K562 (cell line): Measurements from ENCODE around the gene CTSW. TPM values are rescaled to one million over a fixed set of nuclear protein-coding genes. Genes with fewer than 3 reads are reported as not detected.

Experiments used
- CBFA2T2 ChIP-seq: fragments of 450-650 bp; conservative IDR thresholded peaks from 2 replicates; pipeline ENCODE4 v1.6.1; 2017; ENCODE audit warnings: mild to moderate bottlenecking
- CSDE1 ChIP-seq, 2 experiments: fragments of 450-650 bp; IDR thresholded peaks; 2 replicates each; pipeline ENCODE4 v1.6.1; 2016; ENCODE audit warnings: mild to moderate bottlenecking in 1 of 2
- MEF2A ChIP-seq: IDR thresholded peaks from 2 replicates; pipeline ENCODE4 v1.6.1; 2011; ENCODE audit warnings: low read depth, mild to moderate bottlenecking, low read length, moderate library complexity; ENCODE audit not compliant: control insufficient read depth
- RBBP5 ChIP-seq: fragments of 200-600 bp; sonication (generic); IDR thresholded peaks from 2 replicates; pipeline ENCODE4 v1.6.1; 2012; ENCODE audit warnings: borderline replicate concordance, mild to moderate bottlenecking, low read length, control low read depth, inconsistent platforms; ENCODE audit not compliant: insufficient read depth, poor library complexity, severe bottlenecking
- ZNF12 ChIP-seq: sonication (generic); formaldehyde crosslinking; IDR thresholded peaks from 2 replicates; pipeline ENCODE4 v1.4.0; 2020; ENCODE audit warnings: mild to moderate bottlenecking, missing genetic modification reagents
- ZNF436 ChIP-seq: fragments of 250-450, 450-650 bp; sonication (Bioruptor Pico); formaldehyde crosslinking; IDR thresholded peaks from 2 replicates; pipeline ENCODE4 v1.7.0; 2020; ENCODE audit warnings: mild to moderate bottlenecking
- ZNF445 ChIP-seq: fragments of 250-450 bp; sonication (Bioruptor Pico); IDR thresholded peaks from 2 replicates; pipeline ENCODE4 v1.4.0; 2020; ENCODE audit warnings: low read depth, mild to moderate bottlenecking, moderate library complexity
- ZNF644 ChIP-seq: fragments of 200-800 bp; sonication (Bioruptor generic); IDR thresholded peaks from 2 replicates; pipeline ENCODE4 v1.6.1; 2016; ENCODE audit warnings: low read depth, missing genetic modification characterization, missing compliant biosample characterization
- ZNF830 ChIP-seq: fragments of 250-450 bp; sonication (Bioruptor Pico); IDR thresholded peaks from 2 replicates; pipeline ENCODE4 v1.5.0; 2021; ENCODE audit warnings: mild to moderate bottlenecking
- polyA plus RNA-seq, 8 experiments: library from polyadenylated mRNA; depleted of rRNA in 4 of 8; stranded (reverse) in 5 of 8; unstranded in 3 of 8; fragments of >200 nt; fragmentation: Nextera tagmentation in 2 of 8; fragmentation: Illumina TruSeq in 1 of 8; extraction: Ambion mirVana in 2 of 8; extraction: Trizol in 1 of 8; gene quantifications; 2 replicates each; pipeline versions ENCODE4 v1.2.1 to v1.2.3, GENCODE V29; 2011 to 2014; ENCODE audit warnings: inconsistent platforms in 1 of 8, missing spikeins in 1 of 8
- total RNA-seq, 7 experiments: library from RNA; depleted of rRNA in 6 of 7; stranded (reverse); fragments of >200 nt in 6 of 7; fragmentation: Illumina TruSeq in 2 of 7; extraction: Trizol in 2 of 7; gene quantifications; 2 replicates each; pipeline versions ENCODE4 v1.2.1 to v1.2.3, GENCODE V29; 2011 to 2021; ENCODE audit warnings: low replicate concordance in 1 of 7
- TF ChIP-seq, protein P1 (sequence below), 2 experiments: fragments of 450-650 bp in 1 of 2; IDR thresholded peaks; 2 replicates each; pipeline ENCODE4 v1.6.1; 2011 to 2017; ENCODE audit warnings: low read depth in 2 of 2, antibody characterized with exemption in 1 of 2, borderline replicate concordance in 1 of 2, low read length in 1 of 2, mild to moderate bottlenecking in 1 of 2, mixed read lengths in 1 of 2; ENCODE audit not compliant: control insufficient read depth in 1 of 2
- TF ChIP-seq, protein P2 (sequence below): fragments of 450-650 bp; IDR thresholded peaks from 2 replicates; pipeline ENCODE4 v1.6.1; 2016; ENCODE audit warnings: low read depth
- TF ChIP-seq, protein P3 (sequence below): fragments of 450-650 bp; conservative IDR thresholded peaks from 2 replicates; pipeline ENCODE4 v1.6.1; 2016; ENCODE audit warnings: missing genetic modification characterization, low read depth, mild to moderate bottlenecking, missing compliant biosample characterization, moderate library complexity
- TF ChIP-seq, protein P4 (sequence below): fragments of 450-650 bp; IDR thresholded peaks from 2 replicates; pipeline ENCODE4 v1.6.1; 2016; ENCODE audit warnings: low read depth, mild to moderate bottlenecking, moderate library complexity

CTSW gene
- total and polyA plus RNA-seq, 9 of the 15 experiments (the other 6 are each of a cell fraction or from before 2014, with no cell fraction given): 0.04 TPM; not detected in 8

DNA sequence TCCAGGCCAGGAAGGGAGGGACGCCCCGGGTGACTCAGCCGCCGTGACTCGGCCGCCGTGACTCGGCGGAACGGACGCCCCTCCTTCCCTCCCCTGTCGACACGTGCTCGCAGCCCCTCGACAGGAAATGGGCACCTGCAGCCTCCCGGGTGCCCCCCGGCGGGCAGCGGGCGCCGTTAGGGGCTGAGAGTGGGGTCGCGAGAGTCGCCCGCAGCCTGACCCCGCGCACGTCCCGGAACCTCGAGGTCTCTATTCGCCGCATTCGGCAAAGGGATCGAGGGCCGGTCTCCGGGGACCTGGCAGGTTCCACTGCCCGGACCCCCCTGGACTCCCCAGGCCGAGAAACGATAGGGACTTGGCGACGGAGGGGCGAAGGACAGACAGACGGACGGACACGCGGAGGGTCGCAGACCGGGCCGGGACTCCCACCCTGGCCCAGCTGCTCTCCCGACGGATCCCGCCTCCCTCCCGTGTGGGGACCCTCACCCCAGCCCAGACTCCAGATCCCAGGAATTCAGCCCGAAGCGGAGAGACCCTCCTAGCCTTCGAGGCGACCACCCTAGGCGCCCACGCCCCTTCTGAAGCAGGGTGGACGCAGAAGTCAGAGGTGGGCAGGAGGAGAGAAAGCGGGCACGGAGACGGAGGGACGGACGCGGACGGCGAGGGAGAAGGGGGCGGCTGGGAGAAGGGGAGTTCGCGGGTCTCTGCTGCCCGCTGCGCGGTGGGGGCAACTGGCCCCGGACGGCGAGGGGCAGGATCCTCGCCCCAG is 19.9 kb downstream of the CTSW start (continued):
- TF ChIP-seq, protein P1, sequence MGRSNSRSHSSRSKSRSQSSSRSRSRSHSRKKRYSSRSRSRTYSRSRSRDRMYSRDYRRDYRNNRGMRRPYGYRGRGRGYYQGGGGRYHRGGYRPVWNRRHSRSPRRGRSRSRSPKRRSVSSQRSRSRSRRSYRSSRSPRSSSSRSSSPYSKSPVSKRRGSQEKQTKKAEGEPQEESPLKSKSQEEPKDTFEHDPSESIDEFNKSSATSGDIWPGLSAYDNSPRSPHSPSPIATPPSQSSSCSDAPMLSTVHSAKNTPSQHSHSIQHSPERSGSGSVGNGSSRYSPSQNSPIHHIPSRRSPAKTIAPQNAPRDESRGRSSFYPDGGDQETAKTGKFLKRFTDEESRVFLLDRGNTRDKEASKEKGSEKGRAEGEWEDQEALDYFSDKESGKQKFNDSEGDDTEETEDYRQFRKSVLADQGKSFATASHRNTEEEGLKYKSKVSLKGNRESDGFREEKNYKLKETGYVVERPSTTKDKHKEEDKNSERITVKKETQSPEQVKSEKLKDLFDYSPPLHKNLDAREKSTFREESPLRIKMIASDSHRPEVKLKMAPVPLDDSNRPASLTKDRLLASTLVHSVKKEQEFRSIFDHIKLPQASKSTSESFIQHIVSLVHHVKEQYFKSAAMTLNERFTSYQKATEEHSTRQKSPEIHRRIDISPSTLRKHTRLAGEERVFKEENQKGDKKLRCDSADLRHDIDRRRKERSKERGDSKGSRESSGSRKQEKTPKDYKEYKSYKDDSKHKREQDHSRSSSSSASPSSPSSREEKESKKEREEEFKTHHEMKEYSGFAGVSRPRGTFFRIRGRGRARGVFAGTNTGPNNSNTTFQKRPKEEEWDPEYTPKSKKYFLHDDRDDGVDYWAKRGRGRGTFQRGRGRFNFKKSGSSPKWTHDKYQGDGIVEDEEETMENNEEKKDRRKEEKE (IDR thresholded peaks at IDR 0.05; ENCODE audit: borderline replicate concordance in 1 of 2, control insufficient read depth in 1 of 2, low read depth in 2 of 2, low read length in 1 of 2): no peak
- TF ChIP-seq, protein P2, sequence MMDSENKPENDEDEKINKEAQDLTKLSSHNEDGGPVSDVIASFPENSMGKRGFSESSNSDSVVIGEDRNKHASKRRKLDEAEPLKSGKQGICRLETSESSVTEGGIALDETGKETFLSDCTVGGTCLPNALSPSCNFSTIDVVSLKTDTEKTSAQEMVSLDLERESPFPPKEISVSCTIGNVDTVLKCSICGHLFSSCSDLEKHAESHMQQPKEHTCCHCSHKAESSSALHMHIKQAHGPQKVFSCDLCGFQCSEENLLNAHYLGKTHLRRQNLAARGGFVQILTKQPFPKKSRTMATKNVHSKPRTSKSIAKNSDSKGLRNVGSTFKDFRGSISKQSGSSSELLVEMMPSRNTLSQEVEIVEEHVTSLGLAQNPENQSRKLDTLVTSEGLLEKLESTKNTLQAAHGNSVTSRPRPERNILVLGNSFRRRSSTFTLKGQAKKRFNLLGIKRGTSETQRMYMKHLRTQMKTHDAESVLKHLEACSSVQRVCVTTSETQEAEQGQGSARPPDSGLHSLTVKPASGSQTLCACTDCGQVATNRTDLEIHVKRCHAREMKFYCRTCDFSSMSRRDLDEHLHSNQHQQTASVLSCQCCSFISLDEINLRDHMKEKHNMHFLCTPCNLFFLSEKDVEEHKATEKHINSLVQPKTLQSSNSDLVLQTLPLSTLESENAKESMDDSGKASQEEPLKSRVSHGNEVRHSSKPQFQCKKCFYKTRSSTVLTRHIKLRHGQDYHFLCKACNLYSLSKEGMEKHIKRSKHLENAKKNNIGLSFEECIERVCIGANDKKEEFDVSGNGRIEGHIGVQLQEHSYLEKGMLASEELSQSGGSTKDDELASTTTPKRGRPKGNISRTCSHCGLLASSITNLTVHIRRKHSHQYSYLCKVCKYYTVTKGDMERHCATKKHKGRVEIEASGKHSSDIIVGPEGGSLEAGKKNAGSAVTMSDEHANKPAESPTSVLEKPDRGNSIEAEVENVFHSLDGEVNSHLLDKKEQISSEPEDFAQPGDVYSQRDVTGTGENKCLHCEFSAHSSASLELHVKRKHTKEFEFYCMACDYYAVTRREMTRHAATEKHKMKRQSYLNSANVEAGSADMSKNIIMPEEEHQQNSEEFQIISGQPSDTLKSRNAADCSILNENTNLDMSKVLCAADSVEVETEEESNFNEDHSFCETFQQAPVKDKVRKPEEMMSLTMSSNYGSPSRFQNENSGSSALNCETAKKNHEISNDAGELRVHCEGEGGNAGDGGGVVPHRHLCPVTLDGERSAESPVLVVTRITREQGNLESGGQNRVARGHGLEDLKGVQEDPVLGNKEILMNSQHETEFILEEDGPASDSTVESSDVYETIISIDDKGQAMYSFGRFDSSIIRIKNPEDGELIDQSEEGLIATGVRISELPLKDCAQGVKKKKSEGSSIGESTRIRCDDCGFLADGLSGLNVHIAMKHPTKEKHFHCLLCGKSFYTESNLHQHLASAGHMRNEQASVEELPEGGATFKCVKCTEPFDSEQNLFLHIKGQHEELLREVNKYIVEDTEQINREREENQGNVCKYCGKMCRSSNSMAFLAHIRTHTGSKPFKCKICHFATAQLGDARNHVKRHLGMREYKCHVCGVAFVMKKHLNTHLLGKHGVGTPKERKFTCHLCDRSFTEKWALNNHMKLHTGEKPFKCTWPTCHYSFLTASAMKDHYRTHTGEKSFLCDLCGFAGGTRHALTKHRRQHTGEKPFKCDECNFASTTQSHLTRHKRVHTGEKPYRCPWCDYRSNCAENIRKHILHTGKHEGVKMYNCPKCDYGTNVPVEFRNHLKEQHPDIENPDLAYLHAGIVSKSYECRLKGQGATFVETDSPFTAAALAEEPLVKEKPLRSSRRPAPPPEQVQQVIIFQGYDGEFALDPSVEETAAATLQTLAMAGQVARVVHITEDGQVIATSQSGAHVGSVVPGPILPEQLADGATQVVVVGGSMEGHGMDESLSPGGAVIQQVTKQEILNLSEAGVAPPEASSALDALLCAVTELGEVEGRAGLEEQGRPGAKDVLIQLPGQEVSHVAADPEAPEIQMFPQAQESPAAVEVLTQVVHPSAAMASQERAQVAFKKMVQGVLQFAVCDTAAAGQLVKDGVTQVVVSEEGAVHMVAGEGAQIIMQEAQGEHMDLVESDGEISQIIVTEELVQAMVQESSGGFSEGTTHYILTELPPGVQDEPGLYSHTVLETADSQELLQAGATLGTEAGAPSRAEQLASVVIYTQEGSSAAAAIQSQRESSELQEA: no peak
- no peak for TF ChIP-seq CBFA2T2
- peak; percentile 72 for TF ChIP-seq RBBP5
- no peak for TF ChIP-seq ZNF644 (tag)
- TF ChIP-seq CSDE1 (IDR thresholded peaks at IDR 0.05): no peak
- TF ChIP-seq ZNF830 (CRISPR knock-in tag): no peak
- no peak for TF ChIP-seq ZNF445
- TF ChIP-seq, protein P3, sequence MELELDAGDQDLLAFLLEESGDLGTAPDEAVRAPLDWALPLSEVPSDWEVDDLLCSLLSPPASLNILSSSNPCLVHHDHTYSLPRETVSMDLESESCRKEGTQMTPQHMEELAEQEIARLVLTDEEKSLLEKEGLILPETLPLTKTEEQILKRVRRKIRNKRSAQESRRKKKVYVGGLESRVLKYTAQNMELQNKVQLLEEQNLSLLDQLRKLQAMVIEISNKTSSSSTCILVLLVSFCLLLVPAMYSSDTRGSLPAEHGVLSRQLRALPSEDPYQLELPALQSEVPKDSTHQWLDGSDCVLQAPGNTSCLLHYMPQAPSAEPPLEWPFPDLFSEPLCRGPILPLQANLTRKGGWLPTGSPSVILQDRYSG (tag): peak; percentile 61; the same call in 1 of the 2 replicates
- no peak; the same call in 1 of the 2 replicates for TF ChIP-seq ZNF12
- TF ChIP-seq ZNF436 (CRISPR knock-in tag): no peak
- TF ChIP-seq MEF2A: no peak
- TF ChIP-seq, protein P4, sequence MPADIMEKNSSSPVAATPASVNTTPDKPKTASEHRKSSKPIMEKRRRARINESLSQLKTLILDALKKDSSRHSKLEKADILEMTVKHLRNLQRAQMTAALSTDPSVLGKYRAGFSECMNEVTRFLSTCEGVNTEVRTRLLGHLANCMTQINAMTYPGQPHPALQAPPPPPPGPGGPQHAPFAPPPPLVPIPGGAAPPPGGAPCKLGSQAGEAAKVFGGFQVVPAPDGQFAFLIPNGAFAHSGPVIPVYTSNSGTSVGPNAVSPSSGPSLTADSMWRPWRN: no peak
